GM18520 (cell line): Measurements from ENCODE around the gene HHAT.

Experiments
- ATAC-seq: cut with Tn5 transposase; IDR thresholded peaks from one replicate; pipeline ENCODE4 v1.9.1; 2021; ENCODE audit not compliant: unreplicated experiment

Gene HHAT

GRCh38 chr1:210437111-210437510 lies 108.4 kb downstream of the HHAT start:
- ATAC-seq = no peak

DNA sequence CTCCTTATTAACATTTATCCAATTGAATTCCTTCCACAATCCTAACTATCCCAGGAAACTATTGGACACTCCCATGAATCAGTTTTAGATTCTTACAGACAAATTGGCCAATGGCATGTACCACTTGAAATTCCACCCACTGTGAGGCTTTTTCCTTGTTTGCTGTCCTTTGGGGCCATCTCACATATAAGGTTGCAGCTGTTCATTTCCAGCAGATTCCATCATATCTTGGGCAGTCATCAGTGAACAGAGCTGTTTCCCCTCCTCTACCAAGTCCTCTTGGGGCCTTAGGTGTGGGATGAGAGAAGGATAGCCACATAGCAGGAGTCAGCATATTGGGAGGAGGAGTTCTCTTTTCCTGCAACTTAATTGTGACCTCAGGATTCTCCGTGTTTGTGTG lies 109.1 kb downstream of the HHAT start:
- no peak for ATAC-seq

DNA sequence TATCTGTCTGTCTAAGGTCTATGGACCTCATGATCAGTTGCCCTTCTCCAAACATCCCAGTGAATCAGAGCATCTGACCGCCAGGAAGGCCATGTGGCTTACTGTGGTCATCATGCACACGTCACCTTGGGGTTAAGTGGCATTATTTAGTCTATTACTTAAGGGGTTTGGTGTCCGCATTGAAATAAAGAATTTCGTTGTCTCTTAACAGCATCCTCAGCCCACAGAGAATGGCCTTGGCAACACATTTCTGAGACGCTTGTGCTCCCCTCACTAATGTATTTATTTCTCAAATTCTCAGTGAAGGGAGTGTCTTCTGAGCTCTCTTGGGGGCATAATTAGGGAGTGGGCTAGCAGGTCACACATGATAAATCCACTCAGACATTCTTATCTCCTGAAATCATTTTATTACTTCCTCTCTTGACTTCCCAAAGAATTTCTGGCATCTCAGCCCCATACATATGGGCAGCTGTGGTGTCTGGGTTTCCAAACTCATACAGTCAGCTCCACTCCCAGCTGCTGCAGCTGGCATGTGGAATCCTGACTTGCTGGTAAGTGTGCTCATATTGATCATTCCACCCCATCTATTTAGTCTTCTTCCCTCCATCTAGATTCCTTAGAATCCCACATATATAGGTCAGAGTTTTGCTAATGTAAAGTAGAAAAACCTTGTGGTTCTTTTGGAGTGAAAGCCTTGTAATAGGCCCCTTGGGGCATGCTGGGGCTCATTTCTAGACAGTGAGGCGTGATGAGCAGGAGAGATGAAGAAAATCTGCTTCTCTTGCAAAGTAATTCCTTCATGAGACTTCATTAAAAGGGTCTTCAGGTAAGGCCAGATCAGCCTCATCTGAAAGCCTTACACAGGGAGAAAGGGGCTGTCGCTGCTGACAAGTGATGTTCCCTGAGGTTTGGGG lies 110.5 kb downstream of the HHAT start:
- no peak for ATAC-seq

DNA sequence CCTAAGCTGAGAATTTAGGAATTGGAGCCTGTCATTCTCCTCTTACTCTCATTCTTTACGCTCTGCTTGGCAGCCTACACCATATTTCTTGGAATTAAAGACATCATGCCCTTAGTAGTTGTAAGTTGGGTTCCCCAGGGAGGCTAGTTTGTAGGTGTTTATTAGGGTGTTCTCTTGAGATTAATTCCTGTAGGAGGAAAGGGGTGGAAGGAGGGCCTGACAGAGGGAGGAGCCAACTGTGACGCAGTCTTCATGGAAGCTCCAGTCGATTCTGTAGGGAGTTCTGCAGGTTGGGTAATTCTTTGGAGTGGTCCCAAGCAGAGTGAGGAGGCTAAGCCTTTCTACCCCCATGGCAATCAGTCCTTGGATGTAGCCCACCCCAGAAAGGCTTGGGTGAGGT lies 111.4 kb downstream of the HHAT start:
- no peak for ATAC-seq

DNA sequence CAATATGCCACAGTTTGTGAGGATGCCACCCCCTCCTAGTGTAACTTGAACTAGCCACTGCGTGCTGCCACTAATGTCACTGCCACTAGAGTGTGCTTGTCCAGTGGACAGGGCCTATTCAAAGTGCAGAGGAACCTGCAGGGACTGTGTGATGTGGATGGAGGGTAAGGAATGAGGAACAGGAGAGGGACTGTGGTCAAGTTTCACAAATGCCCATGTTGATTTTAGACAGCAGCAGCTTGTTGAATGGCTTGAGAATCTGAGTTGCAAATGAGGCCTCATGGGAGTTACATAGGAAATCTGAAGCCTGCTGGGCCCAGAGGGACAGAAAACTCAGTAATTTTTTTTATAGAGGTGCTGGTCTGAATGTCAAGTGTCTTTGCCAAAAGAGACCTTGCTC lies 112.3 kb downstream of the HHAT start:
- no peak for ATAC-seq

DNA sequence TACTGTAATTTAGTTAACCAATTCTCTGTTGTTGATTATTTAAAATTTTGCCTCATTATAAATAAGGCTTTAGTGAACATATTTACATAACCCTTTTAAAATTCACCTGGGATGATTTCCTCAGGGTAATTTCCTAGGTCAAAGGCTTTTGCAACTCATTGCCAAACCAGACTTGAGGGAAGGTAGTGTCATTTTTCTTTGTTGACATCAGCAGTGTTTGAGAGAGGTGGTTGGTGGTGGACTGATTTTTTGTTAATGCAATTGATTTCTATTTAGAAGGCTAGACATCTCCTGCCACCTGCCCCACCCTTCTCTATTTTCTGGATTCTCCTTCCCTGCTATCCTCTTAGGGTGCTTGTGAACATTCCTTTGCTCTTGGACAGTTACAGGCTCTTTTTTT lies 116.8 kb downstream of the HHAT start:
- no peak for ATAC-seq

- ATAC-seq = no peak
Measured at GRCh38 chr1:210445931-210446330, 117.2 kb downstream of the HHAT start.

DNA sequence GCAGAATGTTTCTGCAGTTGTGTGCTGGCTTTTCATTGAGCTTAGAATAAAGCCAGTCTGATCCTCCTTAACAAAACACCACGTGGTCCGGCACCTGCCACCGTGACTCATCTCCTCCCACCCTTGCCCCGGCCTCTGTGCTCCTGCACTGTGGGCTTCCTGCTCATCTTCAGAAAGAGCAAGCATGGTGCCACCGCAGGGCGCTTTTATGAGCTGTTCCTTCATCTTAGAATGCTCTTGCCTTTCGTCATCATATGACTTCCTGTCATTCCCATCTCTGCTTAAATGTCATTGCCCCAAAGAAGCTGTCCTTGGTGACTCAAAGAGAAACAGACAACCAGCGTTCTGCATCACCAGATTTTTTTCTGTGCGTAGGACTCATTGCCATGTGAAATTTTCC lies 117.8 kb downstream of the HHAT start:
- peak; percentile 96 for ATAC-seq

GRCh38 chr1:210447456-210448057 lies 118.9 kb downstream of the HHAT start:
- ATAC-seq = no peak

DNA sequence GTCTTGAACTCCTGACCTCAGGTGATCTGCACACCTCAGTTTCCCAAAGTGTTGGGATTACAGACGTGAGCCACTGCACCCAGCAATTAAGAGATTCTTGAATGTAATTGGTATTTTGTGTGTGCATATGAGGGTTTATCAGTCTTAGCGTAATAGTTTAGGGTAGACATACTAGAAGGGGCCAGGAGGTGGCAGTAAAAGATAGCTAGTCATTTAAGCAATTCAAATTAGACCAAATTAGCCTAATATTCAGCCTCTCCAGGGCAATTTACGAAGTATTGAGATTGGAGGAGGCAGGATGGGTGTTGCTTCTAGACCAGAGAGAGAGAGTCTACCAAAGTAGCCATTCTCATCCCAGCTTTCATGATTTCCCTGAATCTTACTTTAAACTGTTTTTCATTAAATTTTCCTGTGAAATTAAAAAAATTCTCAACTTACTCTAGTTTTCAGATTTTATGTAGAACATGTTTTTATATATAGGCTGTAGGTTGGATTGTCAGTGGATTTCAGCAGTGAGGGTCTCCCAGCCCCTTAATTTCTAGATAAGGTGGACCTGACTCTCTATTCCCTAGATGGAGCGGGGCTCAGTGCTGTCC lies 119.7 kb downstream of the HHAT start:
- ATAC-seq = no peak

DNA sequence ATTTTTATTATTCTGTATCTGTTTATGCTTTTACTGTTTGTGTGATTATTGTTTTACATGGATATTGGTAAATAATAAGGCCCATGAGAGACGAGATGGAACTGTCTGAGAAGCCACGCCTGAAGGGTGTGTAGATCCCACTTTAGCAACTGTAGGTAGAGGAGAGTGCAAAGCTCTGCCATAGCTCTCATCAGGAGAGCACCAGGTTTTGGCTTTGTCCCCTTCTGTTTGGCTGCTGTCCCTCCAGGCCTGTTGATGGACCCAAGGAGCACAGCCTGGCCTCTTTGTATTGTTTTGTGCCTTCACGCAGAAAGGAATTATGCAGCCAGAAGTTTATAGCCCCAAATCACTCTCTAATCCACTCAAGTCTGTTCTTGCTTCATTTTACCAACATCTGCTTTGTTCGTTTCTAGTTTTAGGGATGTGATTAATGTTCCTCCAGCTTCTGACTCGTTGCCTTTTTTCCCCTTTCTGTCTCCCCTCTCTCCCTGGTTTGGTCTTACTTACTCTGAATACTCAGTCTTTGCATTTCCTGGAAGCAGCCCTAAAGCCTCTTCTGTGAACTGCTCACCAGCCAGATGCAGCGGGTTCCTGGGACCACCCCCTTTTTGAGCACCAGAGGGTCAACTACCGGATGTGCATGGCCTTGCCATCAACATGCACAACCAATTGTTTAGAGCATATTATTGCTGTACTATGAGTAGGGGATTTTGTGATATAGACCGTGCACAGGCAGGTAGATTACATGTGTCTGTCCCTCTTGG lies 127.3 kb downstream of the HHAT start:
- ATAC-seq = no peak

GRCh38 chr1:210456731-210457255 lies 128.1 kb downstream of the HHAT start:
- no peak for ATAC-seq

DNA sequence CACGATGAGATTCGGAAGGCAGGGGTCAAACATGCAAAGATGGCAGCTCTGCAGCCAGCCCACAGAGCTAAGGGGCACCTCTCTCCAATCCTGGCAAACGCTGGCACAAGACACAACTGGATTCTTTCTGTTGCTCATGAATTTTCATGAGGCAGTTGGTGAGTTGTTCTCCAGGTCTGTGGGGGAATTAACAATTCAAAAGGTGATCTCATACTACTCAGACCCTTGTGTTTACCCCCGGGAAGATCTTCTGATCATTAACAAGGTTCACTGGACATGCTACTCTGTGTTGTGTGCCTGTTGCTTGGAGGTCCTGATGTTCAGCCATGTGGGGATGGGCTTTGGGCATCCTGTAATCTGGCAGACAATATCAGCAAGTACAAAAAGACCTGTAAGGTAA lies 128.9 kb downstream of the HHAT start:
- no peak for ATAC-seq

- ATAC-seq = no peak
Measured at GRCh38 chr1:210464519-210465039, 135.9 kb downstream of the HHAT start.

- ATAC-seq = no peak
Measured at GRCh38 chr1:210465150-210465549, 136.4 kb downstream of the HHAT start.

DNA sequence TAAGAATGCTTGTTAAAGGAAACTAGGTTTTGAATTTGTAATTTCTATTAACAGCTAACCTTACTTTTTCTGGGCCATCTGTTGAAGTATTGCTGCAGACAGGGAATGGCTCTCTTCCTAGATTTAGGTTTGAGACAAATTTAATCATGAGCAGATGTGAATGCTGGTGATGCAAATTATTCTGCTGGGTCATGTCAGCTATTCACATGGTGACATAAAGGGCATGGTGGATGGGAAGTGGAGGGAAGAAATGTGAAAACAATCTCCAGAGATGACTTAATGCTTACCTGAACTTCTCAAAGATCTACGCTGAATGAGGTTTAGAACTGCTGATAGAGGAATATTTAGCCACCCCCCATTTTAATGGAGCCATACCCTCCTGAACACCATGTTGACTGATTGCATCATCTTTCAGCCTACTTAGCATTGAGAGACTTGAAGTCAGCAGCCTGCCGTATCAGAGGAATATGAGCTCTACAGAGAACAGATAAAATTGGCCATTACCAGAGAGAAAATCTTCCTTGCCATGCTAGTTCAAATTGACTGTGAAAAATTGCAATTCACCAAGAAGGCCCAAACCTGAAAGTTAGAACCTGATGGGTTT lies 138.8 kb downstream of the HHAT start:
- no peak for ATAC-seq

- no peak for ATAC-seq
Measured at GRCh38 chr1:210469441-210469840, 140.7 kb downstream of the HHAT start.

GRCh38 chr1:210475321-210475720 lies 146.6 kb downstream of the HHAT start:
- no peak for ATAC-seq

- no peak for ATAC-seq
Measured at GRCh38 chr1:210475806-210476205, 147.1 kb downstream of the HHAT start.

GRCh38 chr1:210476730-210477129 lies 148.0 kb downstream of the HHAT start:
- no peak for ATAC-seq
